Activated CD4-positive, CD25-positive, alpha-beta regulatory T cell treated with anti-CD3 and anti-CD28 coated beads, Interleukin-2, amount 50 U/mL, for 16 hours (primary cell): Measurements from ENCODE around the gene LRCH4.
A peak's percentile ranks its signal among the peaks of the same experiment; 100 is the strongest.
"Not testable (repeated sequence)": the region's sequence is repeated elsewhere in the genome, so short reads cannot be mapped to it uniquely, and the experiment has no call there.

Experiments used
- DNase-seq: peaks from one replicate; pipeline ENCODE4 v3.0.0-alpha.2; 2020; ENCODE audit warnings: low read depth, low spot score

Gene LRCH4

GRCh38 chr7:100545360-100546128 lies 40.4 kb downstream of the LRCH4 start:
- DNase-seq = no peak

GRCh38 chr7:100544967-100545359 lies 41.0 kb downstream of the LRCH4 start:
- DNase-seq = no peak

- no peak for DNase-seq
Measured at GRCh38 chr7:100544386-100544785, 41.5 kb downstream of the LRCH4 start.

- DNase-seq = no peak
Measured at GRCh38 chr7:100543586-100543985, 42.3 kb downstream of the LRCH4 start.

- DNase-seq = not testable (repeated sequence)
Measured at GRCh38 chr7:100541309-100541708, 44.6 kb downstream of the LRCH4 start.

GRCh38 chr7:100540073-100540723 lies 45.7 kb downstream of the LRCH4 start:
- DNase-seq = no peak

- no peak for DNase-seq
Measured at GRCh38 chr7:100539436-100540006, 46.4 kb downstream of the LRCH4 start.

GRCh38 chr7:100538654-100539435 lies 47.1 kb downstream of the LRCH4 start, which contains the start of gene AGFG2:
TSS of gene AGFG2 (plus strand) at chr7:100539203. CDS start at chr7:100539347, 144 bp downstream.
- peak; percentile 100 for DNase-seq

GRCh38 chr7:100538348-100538653 lies 47.6 kb downstream of the LRCH4 start:
- no peak for DNase-seq

- not testable (repeated sequence) for DNase-seq
Measured at GRCh38 chr7:100536695-100537094, 49.2 kb downstream of the LRCH4 start.

GRCh38 chr7:100535982-100536381 lies 49.9 kb downstream of the LRCH4 start:
- DNase-seq = not testable (repeated sequence)

GRCh38 chr7:100532165-100533022 lies 53.5 kb downstream of the LRCH4 start:
- no peak for DNase-seq

GRCh38 chr7:100528108-100528866 lies 57.6 kb downstream of the LRCH4 start:
- not testable (repeated sequence) for DNase-seq
